Activated B cell treated with CpG ODN at 0.5 μM for 24 hours (primary cell): ENCODE measurements around the gene HK1. TPM values are rescaled to one million over a fixed set of nuclear protein-coding genes. Genes with fewer than 3 reads are reported as not detected.

Experiments
- ATAC-seq: fragments of 200-7000 bp; cut with Tn5 transposase; one replicate; pipeline ENCODE4 v1.10.0; 2021; ENCODE audit warnings: low read depth, mild to moderate bottlenecking, moderate library complexity
- CTCF ChIA-PET: fragments of 350-600 bp; sonication (Branson Sonifier 250); formaldehyde crosslinking; loops from one replicate; lab custom pipeline; 2021; ENCODE audit warnings: antibody characterized with exemption; lab: Charles Lee
- POLR2A ChIA-PET: fragments of 350-600 bp; sonication (Branson Sonifier 250); formaldehyde crosslinking; loops from one replicate; lab custom pipeline; 2021; ENCODE audit warnings: antibody characterized with exemption; lab: Charles Lee
- DNase-seq: peaks from one replicate; pipeline ENCODE4 v3.0.0; 2022
- H3K27ac Mint-ChIP-seq: one replicate; pipeline ENCODE4 v1.8.0; 2020; ENCODE audit warnings: mixed read lengths
- H3K27me3 Mint-ChIP-seq: one replicate; pipeline ENCODE4 v1.8.0; 2021; ENCODE audit warnings: mixed read lengths
- H3K36me3 Mint-ChIP-seq: one replicate; pipeline ENCODE4 v1.8.0; 2021; ENCODE audit warnings: low read depth, mixed read lengths
- H3K4me1 Mint-ChIP-seq: one replicate; pipeline ENCODE4 v1.8.0; 2021; ENCODE audit warnings: mixed read lengths
- H3K4me3 Mint-ChIP-seq: one replicate; pipeline ENCODE4 v1.8.0; 2020; ENCODE audit warnings: mild to moderate bottlenecking, mixed read lengths
- H3K9me3 Mint-ChIP-seq: one replicate; pipeline ENCODE4 v1.8.0; 2020; ENCODE audit warnings: mixed read lengths
- CTCF ChIP-seq: fragments of 200-600 bp; IDR thresholded peaks from one replicate; pipeline ENCODE4 v1.8.0; 2022; ENCODE audit warnings: antibody characterized with exemption, mild to moderate bottlenecking
- intact Hi-C: fragments of 100-400 bp; cut with micrococcal nuclease; formaldehyde crosslinking; loops from one replicate; pipeline ENCODE4 v1.15.1; 2024
- total RNA-seq: library from RNA; stranded (reverse); gene quantifications from 2 replicates; pipeline ENCODE4 v1.2.3, GENCODE V29; 2022

The HK1 gene
- total RNA-seq, 1 donor from 2014 or later, result 47.2 TPM

- intact Hi-C loops, result no loop called here
- Mint-ChIP-seq H3K27ac (no peak overlapping the region), H3K27me3 (no peaks in the 10 kb centered on the region), H3K4me3 (no peak overlapping the region), H3K4me1 (peaks cover 14% of the 10 kb centered on the region), H3K9me3 (no peaks in the 10 kb centered on the region), H3K36me3 (peaks cover 49% of the 10 kb centered on the region)
- CTCF ChIA-PET, result interaction anchor here (1.1 kb wide), 1 partner anchor 14 kb away, joined by 3 read pairs; no protein-coding TSS in a partner anchor
- ATAC-seq, result no peak
- no peak for DNase-seq
- TF ChIP-seq CTCF, result no peak
- POLR2A ChIA-PET, result no interaction called here
Measured at GRCh38 chr10:69361303-69361614, 83.0 kb downstream of the HK1 start.

- TF ChIP-seq CTCF, result no peak
- ChIA-PET CTCF (interaction anchor here (1.1 kb wide), 1 partner anchor 15 kb away, joined by 3 read pairs; no protein-coding TSS in a partner anchor), POLR2A (no interaction called here)
- no peaks in the 10 kb centered on the region for H3K9me3 Mint-ChIP-seq
- H3K4me1 Mint-ChIP-seq, result peaks cover 12% of the 10 kb centered on the region
- DNase-seq (no peak), ATAC-seq (no peak)
- intact Hi-C loops, result no loop called here
- H3K4me3 Mint-ChIP-seq, result no peak overlapping the region
- no peak overlapping the region for H3K27ac Mint-ChIP-seq
- H3K36me3 Mint-ChIP-seq, result peaks cover 57% of the 10 kb centered on the region
- no peaks in the 10 kb centered on the region for H3K27me3 Mint-ChIP-seq
Measured at GRCh38 chr10:69362471-69362954, 84.2 kb downstream of the HK1 start.

- no peak for TF ChIP-seq CTCF
- ChIA-PET CTCF (interaction anchor here (1.7 kb wide), 1 partner anchor 125 kb away, joined by 6 read pairs; no protein-coding TSS in a partner anchor), POLR2A (no interaction called here)
- no peaks in the 10 kb centered on the region for H3K9me3 Mint-ChIP-seq
- DNase-seq (no peak), ATAC-seq (no peak)
- intact Hi-C loops, result no loop called here
- H3K4me1 Mint-ChIP-seq, result peaks cover 12% of the 10 kb centered on the region
- H3K27me3 Mint-ChIP-seq, result no peaks in the 10 kb centered on the region
- H3K27ac Mint-ChIP-seq, result no peak overlapping the region
- H3K4me3 Mint-ChIP-seq, result no peak overlapping the region
- peaks cover 65% of the 10 kb centered on the region for H3K36me3 Mint-ChIP-seq
Measured at GRCh38 chr10:69363666-69364065, 85.4 kb downstream of the HK1 start.

GRCh38 chr10:69364232-69364940, 86.1 kb downstream of the HK1 start:
- peaks cover 72% of the 10 kb centered on the region for H3K36me3 Mint-ChIP-seq
- no peak overlapping the region for H3K27ac Mint-ChIP-seq
- no peaks in the 10 kb centered on the region for H3K27me3 Mint-ChIP-seq
- H3K4me3 Mint-ChIP-seq, result no peak overlapping the region
- ATAC-seq, result no peak
- intact Hi-C loops, result no loop called here
- H3K9me3 Mint-ChIP-seq, result no peaks in the 10 kb centered on the region
- no peak for DNase-seq
- no peak for TF ChIP-seq CTCF
- ChIA-PET POLR2A (no interaction called here), CTCF (interaction anchor here (1.7 kb wide), 1 partner anchor 126 kb away, joined by 6 read pairs; no protein-coding TSS in a partner anchor)
- H3K4me1 Mint-ChIP-seq, result peaks cover 7% of the 10 kb centered on the region

GRCh38 chr10:69366738-69367137, 88.4 kb downstream of the HK1 start:
- Mint-ChIP-seq H3K9me3 (no peaks in the 10 kb centered on the region), H3K36me3 (peaks cover 78% of the 10 kb centered on the region), H3K27me3 (no peaks in the 10 kb centered on the region), H3K4me1 (no peaks in the 10 kb centered on the region), H3K27ac (no peak overlapping the region), H3K4me3 (no peak overlapping the region)
- DNase-seq (no peak), ATAC-seq (no peak)
- intact Hi-C loops, result no loop called here
- no peak for TF ChIP-seq CTCF
- POLR2A ChIA-PET, result no interaction called here
- CTCF ChIA-PET, result no interaction called here
